ENCODE results near the gene PGAP6. TPM values are rescaled to one million over a fixed set of nuclear protein-coding genes. Genes with fewer than 3 reads are reported as not detected.
A peak's percentile ranks its signal among the peaks of the same experiment; 100 is the strongest.
"Not testable (repeated sequence)": the region's sequence is repeated elsewhere in the genome, so short reads cannot be mapped to it uniquely, and the experiment has no call there.

PGAP6 gene
- total and polyA plus RNA-seq, 2 donors (not counting 1 experiment from before 2014, with no cell fraction given) = 46.2 to 82.7 TPM

GRCh38 chr16:334164-334832 lies 47.5 kb downstream of the PGAP6 start:
- H3K27me3 ChIP-seq (ENCODE audit: control insufficient read depth, insufficient read depth, low read length); H3K9me3 ChIP-seq (ENCODE audit: control insufficient read depth, insufficient read depth, low read depth, low read length); H3K9ac ChIP-seq (ENCODE audit: insufficient read depth, low read length); H3K27ac ChIP-seq (ENCODE audit: insufficient read depth, low read length); H3K4me2 ChIP-seq (ENCODE audit: extremely low read depth, insufficient read depth, low read length); H3K36me3 ChIP-seq (ENCODE audit: control insufficient read depth, insufficient read depth, low read length); H2AFZ ChIP-seq (ENCODE audit: low read length); H3K4me3 ChIP-seq (replicated peaks in 1 of 4; ENCODE audit: control extremely low read depth in 1 of 4, insufficient read depth in 1 of 4, low read depth in 3 of 4, low read length in 4 of 4); DNase-seq (ENCODE audit: low read depth in 2 of 2); H4K20me1 ChIP-seq (ENCODE audit: control insufficient read depth, extremely low read depth, insufficient read depth, low read length); H3K4me1 ChIP-seq (ENCODE audit: control insufficient read depth, extremely low read depth, insufficient read depth, low read length): not testable (repeated sequence)
- peaks cover 38% of the 10 kb centered on the region for H3K79me2 ChIP-seq (ENCODE audit: control insufficient read depth, insufficient read depth, low read length)

DNA sequence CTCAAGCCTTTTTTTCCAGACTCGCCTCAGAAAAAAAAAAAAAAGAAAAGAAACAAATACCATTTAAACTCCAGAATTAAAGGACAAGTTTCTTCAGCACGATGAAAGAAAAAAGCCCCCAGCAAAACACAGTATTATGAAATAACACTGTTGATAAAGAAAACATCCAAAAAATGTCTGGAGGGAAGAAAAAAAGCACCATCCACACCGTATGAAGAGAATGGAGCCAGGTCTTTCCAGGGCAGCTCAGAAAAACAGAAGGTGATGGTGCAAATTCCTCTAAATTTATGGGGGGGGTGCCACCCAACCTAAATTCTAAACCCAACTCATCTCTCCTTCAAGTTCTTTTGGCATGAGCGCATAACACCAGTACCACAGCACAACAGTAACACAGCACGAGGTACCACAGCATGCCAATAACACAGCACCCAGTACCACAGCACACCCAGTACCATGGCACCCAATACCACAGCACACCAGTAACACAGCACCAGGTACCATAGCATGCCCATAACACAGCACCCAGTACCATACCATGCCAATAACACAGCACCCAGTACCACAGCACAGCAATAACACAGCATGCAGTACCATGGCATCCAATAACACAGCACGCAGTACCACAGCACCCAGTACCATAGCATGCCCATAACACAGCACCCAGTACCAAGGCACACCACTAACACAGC lies 48.2 kb downstream of the PGAP6 start:
- Histone ChIP-seq H3K79me2 (ENCODE audit: control insufficient read depth, insufficient read depth, low read length) (peaks cover 41% of the 10 kb centered on the region), H4K20me1 (ENCODE audit: control insufficient read depth, extremely low read depth, insufficient read depth, low read length) (no peaks in the 10 kb centered on the region), H3K36me3 (ENCODE audit: control insufficient read depth, insufficient read depth, low read length) (no peaks in the 10 kb centered on the region), H3K4me2 (ENCODE audit: extremely low read depth, insufficient read depth, low read length) (no peak overlapping the region), H3K27me3 (ENCODE audit: control insufficient read depth, insufficient read depth, low read length) (no peaks in the 10 kb centered on the region), H3K9ac (ENCODE audit: insufficient read depth, low read length) (no peak overlapping the region), H2AFZ (ENCODE audit: low read length) (no peak overlapping the region), H3K4me3 (replicated peaks in 1 of 4; ENCODE audit: control extremely low read depth in 1 of 4, insufficient read depth in 1 of 4, low read depth in 3 of 4, low read length in 4 of 4) (no peak overlapping the region), H3K9me3 (ENCODE audit: control insufficient read depth, insufficient read depth, low read depth, low read length) (no peaks in the 10 kb centered on the region), H3K27ac (ENCODE audit: insufficient read depth, low read length) (no peak overlapping the region), H3K4me1 (ENCODE audit: control insufficient read depth, extremely low read depth, insufficient read depth, low read length) (peaks cover 9% of the 10 kb centered on the region)
- no peak for TF ChIP-seq EZH2 (IDR thresholded peaks at IDR 0.05; ENCODE audit: low read length, missing control alignments)
- TF ChIP-seq, protein P1, sequence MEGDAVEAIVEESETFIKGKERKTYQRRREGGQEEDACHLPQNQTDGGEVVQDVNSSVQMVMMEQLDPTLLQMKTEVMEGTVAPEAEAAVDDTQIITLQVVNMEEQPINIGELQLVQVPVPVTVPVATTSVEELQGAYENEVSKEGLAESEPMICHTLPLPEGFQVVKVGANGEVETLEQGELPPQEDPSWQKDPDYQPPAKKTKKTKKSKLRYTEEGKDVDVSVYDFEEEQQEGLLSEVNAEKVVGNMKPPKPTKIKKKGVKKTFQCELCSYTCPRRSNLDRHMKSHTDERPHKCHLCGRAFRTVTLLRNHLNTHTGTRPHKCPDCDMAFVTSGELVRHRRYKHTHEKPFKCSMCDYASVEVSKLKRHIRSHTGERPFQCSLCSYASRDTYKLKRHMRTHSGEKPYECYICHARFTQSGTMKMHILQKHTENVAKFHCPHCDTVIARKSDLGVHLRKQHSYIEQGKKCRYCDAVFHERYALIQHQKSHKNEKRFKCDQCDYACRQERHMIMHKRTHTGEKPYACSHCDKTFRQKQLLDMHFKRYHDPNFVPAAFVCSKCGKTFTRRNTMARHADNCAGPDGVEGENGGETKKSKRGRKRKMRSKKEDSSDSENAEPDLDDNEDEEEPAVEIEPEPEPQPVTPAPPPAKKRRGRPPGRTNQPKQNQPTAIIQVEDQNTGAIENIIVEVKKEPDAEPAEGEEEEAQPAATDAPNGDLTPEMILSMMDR (conservative IDR thresholded peaks at IDR 0.05 in 1 of 2, IDR thresholded peaks at IDR 0.05 in 1 of 2; ENCODE audit: low read depth in 1 of 2, low read length in 2 of 2) = no peak
- DNase-seq (ENCODE audit: low read depth in 2 of 2) = no peak

DNA sequence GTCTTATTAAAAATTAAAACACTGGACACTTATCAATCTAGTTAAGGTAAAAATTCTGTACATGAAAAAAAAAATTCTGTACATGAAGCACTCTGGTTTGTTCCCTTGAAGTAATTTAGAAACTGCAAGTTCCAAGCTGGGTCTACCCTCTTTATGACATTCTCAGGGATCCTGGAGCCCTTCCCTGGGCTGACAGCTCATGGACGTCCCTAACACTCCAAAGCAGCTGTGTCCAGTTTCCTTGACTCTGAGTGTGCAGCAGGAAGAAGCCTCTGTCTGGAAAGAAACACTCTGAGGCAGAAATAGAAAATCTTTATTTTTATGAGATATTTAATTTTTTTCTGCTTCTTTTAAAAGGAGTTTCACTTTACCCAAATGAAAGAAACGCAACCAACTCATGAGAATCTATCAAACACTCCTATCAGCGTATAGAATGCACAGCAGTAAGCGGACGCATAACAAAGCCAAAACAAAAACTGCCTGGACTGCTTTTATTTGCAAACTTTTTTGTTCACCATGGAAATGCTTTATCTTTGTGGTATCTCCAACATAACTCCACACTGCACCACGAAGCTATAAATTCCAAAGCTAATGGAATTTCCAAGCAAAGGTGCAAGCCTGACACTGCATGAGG lies 50.5 kb downstream of the PGAP6 start:
- not testable (repeated sequence) for H3K27me3 ChIP-seq (ENCODE audit: control insufficient read depth, insufficient read depth, low read length); H4K20me1 ChIP-seq (ENCODE audit: control insufficient read depth, extremely low read depth, insufficient read depth, low read length); H3K36me3 ChIP-seq (ENCODE audit: control insufficient read depth, insufficient read depth, low read length); H2AFZ ChIP-seq (ENCODE audit: low read length); H3K9me3 ChIP-seq (ENCODE audit: control insufficient read depth, insufficient read depth, low read depth, low read length)
- Histone ChIP-seq H3K27ac (ENCODE audit: insufficient read depth, low read length) (peak overlapping the region; percentile 84), H3K4me2 (ENCODE audit: extremely low read depth, insufficient read depth, low read length) (peak overlapping the region; percentile 85), H3K79me2 (ENCODE audit: control insufficient read depth, insufficient read depth, low read length) (peaks cover 33% of the 10 kb centered on the region), H3K4me3 (replicated peaks in 1 of 4; ENCODE audit: control extremely low read depth in 1 of 4, insufficient read depth in 1 of 4, low read depth in 3 of 4, low read length in 4 of 4) (peak overlapping the region in 3 of 4 experiments; percentile 15 to 34 (median 31)), H3K9ac (ENCODE audit: insufficient read depth, low read length) (peak overlapping the region; percentile 30), H3K4me1 (ENCODE audit: control insufficient read depth, extremely low read depth, insufficient read depth, low read length) (peaks cover 19% of the 10 kb centered on the region)
- peak; percentile 35 to 73 for DNase-seq (ENCODE audit: low read depth in 2 of 2)

Data from fibroblast of lung (primary cell).